Activated CD8-positive, alpha-beta T cell treated with anti-CD3 and anti-CD28 coated beads, Interleukin-2, amount 10 ng/mL, durations not matched to agents 7 days and 5 days (primary cell): Measurements from ENCODE around the gene ATP1B3. TPM values are rescaled to one million over a fixed set of nuclear protein-coding genes. Genes with fewer than 3 reads are reported as not detected.
"Not testable (repeated sequence)": the region's sequence is repeated elsewhere in the genome, so short reads cannot be mapped to it uniquely, and the experiment has no call there.

Experiments used
- ATAC-seq: fragments of 150-1000 bp; cut with Tn5 transposase; one replicate; pipeline ENCODE4 v1.10.0; 2021; ENCODE audit warnings: moderate library complexity
- CTCF ChIA-PET: fragments of 350-600 bp; sonication (Branson Sonifier 250); formaldehyde crosslinking; loops from one replicate; lab custom pipeline; 2021; ENCODE audit warnings: antibody characterized with exemption; lab: Charles Lee
- POLR2A ChIA-PET: fragments of 350-600 bp; sonication (Branson Sonifier 250); formaldehyde crosslinking; loops from one replicate; lab custom pipeline; 2021; ENCODE audit warnings: antibody characterized with exemption; lab: Charles Lee
- DNase-seq: peaks from one replicate; pipeline ENCODE4 v3.0.0-alpha.2; 2020
- H3K27ac Mint-ChIP-seq: one replicate; pipeline ENCODE4 v1.8.0; 2021; ENCODE audit warnings: mild to moderate bottlenecking, mixed read lengths
- H3K27me3 Mint-ChIP-seq: one replicate; pipeline ENCODE4 v1.8.0; 2021; ENCODE audit warnings: low read depth, mixed read lengths
- H3K36me3 Mint-ChIP-seq: one replicate; pipeline ENCODE4 v1.8.0; 2021; ENCODE audit warnings: low read depth, mixed read lengths
- H3K4me1 Mint-ChIP-seq: one replicate; pipeline ENCODE4 v1.8.0; 2021; ENCODE audit warnings: low read depth, mixed read lengths
- H3K4me3 Mint-ChIP-seq: one replicate; pipeline ENCODE4 v1.8.0; 2021; ENCODE audit warnings: mild to moderate bottlenecking, mixed read lengths
- H3K9me3 Mint-ChIP-seq: one replicate; pipeline ENCODE4 v1.8.0; 2022; ENCODE audit warnings: mixed read lengths; ENCODE audit not compliant: insufficient read depth
- total RNA-seq, 2 experiments: library from RNA; stranded (reverse); gene quantifications; one replicate each; pipeline ENCODE4 v1.2.3, GENCODE V29; 2021

ATP1B3 gene
- total RNA-seq, 2 experiments from 2014 or later: 108 to 122 TPM

DNA sequence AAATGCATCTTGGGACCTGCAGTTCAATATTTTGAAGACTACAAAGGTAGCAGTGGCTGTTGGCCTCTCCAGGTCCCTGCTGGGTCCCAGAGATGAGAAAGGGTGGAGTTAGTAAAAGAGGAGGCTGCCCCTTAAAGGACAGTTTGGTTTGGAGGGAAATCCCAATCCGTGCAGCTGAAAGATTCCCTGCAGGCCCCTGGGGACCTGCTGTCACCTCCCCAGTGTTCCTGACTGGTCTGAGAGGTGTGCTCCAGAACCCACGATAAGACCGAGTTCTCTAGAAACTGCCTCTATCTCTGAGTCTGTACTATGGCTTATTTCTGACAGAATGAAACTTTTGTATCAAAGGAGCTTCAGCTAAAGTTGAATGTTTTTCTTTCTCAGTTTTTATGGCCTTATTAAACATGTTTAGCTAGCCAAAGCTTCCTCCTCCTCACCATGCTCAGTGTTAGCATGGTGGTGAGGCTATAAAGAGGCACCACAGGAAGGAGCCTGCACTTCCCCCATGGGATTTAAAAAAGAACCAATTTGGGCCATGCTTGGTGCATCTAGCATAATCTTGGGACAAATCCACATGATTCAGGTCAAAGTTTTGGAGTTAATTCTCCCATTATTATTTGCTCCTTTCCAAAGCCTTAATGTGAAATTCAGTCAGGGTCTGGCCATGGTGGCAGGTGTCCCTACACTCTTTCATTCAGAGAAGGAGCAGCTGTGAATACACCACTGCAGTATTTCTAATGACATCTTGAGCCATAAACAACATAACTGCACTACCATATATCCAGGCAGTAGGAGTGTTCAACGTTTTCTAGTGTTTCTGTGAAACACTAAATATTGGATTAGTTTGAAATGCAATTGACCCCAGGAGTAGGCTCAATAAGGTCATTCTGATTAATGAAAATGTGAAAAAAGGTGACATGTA is 74.4 kb downstream of the ATP1B3 start:
- Mint-ChIP-seq H3K4me1 (peaks cover 5% of the 10 kb centered on the region), H3K9me3 (no peaks in the 10 kb centered on the region), H3K27me3 (no peaks in the 10 kb centered on the region), H3K27ac (no peak overlapping the region), H3K4me3 (no peak overlapping the region), H3K36me3 (no peaks in the 10 kb centered on the region)
- ChIA-PET CTCF (interaction anchor here (2.3 kb wide), 1 partner anchor 12 kb away, joined by 12 read pairs; no protein-coding TSS in a partner anchor), POLR2A (no interaction called here)
- DNase-seq (no peak), ATAC-seq (no peak)

DNA sequence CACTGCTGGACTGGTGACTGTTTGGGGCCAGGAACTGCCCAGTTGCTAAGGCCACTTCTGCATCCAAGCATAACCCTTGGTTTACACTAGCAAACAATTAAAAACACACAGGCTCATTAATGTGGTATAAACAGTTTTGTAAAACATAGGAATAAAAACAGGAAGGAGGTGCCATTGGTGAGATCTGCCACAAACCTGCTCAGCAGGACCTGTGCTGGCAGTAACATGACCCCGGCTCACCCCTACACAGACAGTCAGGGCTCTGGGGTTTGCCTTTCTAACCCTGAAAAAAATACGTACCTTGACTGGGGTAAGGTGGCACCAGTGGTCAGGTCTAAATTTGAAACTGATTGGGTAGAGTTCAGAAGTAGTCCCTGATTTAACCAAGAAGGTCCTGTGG is 76.2 kb downstream of the ATP1B3 start:
- no peaks in the 10 kb centered on the region for H3K9me3 Mint-ChIP-seq
- H3K4me3 Mint-ChIP-seq: no peak overlapping the region
- no peak for ATAC-seq
- POLR2A ChIA-PET: no interaction called here
- H3K36me3 Mint-ChIP-seq: no peaks in the 10 kb centered on the region
- H3K27ac Mint-ChIP-seq: no peak overlapping the region
- peaks cover 5% of the 10 kb centered on the region for H3K4me1 Mint-ChIP-seq
- CTCF ChIA-PET: no interaction called here
- H3K27me3 Mint-ChIP-seq: no peaks in the 10 kb centered on the region
- no peak for DNase-seq

DNA sequence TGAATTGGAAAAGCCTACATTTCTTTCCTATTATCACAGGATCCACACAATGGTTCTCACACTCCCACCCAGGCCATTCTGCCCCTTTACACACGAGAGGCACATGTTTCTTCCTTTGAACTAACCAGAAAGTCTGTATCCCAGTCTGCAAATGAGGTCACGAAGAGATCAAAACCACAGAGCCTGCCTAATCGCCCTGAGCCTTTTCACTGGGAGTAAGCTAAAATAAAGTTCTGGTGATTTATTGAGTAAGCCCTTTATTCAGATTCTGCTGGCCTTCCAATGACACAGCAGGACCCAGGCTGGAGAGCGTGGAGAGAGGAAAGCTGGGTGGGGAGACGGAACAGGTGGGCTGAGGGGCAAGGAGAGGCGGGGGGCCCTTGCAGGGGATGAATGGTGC is 78.7 kb downstream of the ATP1B3 start:
- H3K4me1 Mint-ChIP-seq: peaks cover 5% of the 10 kb centered on the region
- H3K27me3 Mint-ChIP-seq: no peaks in the 10 kb centered on the region
- ATAC-seq: no peak
- CTCF ChIA-PET: interaction anchor here (0.6 to 1.0 kb wide), 2 partner anchors 9 to 17 kb away, joined by 3 to 4 read pairs; no protein-coding TSS in a partner anchor
- POLR2A ChIA-PET: no interaction called here
- peaks cover 4% of the 10 kb centered on the region for H3K36me3 Mint-ChIP-seq
- no peak for DNase-seq
- no peaks in the 10 kb centered on the region for H3K9me3 Mint-ChIP-seq
- H3K4me3 Mint-ChIP-seq: no peak overlapping the region
- no peak overlapping the region for H3K27ac Mint-ChIP-seq

DNA sequence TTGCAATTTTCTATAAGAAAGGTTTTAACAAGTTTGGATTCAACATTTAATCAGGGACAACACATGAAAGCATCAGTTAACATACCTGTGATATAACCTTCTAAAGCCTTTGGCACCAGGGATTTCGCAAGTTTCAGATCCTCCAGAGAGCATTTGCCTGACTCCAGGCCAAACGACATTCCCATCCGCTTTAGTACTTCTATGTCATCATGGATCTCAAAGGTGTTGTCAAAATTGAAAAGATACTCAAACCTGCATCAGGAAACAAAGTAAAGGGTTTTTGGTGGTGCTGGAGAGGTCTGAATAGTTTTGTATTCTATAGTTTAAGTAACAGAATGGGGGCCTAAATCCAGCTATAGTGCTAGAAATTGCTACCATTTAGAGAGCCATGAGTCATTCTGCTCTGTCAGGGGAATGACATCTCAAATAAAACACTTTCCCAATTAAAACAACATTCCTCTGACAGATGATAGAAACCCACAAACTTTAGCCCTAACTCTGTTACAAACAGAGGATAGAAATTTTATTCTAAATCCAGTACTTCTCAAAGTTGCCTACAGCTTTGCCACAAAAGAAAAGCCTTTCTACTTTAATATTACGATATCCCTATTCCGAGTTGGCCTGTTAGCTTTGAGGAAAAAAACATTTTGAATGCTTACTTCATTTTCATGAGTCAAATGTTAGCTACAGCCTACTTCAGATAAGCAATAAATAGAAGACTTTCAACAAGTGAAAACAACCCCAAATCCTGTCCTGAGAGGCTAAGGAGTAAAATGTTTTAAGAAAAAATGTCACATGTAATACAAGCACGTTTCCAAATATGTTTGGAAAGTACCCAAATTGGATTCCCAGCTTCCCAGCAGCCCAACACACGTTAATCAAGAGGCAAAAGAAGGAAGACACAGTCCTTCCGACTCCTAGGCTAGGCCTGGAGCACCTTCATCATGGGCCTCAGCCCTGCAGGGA is 83.4 kb downstream of the ATP1B3 start:
- ChIA-PET CTCF (interaction anchor here (0.9 to 1.2 kb wide), 3 partner anchors 21 to 221 kb away, joined by 3 read pairs; no protein-coding TSS in a partner anchor), POLR2A (interaction anchor here (1.1 kb wide), 1 partner anchor 10 kb away, joined by 4 read pairs; no protein-coding TSS in a partner anchor)
- ATAC-seq (no peak), DNase-seq (no peak)
- no peaks in the 10 kb centered on the region for H3K27me3 Mint-ChIP-seq
- H3K4me3 Mint-ChIP-seq: no peak overlapping the region
- no peak overlapping the region for H3K27ac Mint-ChIP-seq
- H3K4me1 Mint-ChIP-seq: peaks cover 5% of the 10 kb centered on the region
- H3K36me3 Mint-ChIP-seq: peaks cover 4% of the 10 kb centered on the region
- H3K9me3 Mint-ChIP-seq: no peaks in the 10 kb centered on the region

DNA sequence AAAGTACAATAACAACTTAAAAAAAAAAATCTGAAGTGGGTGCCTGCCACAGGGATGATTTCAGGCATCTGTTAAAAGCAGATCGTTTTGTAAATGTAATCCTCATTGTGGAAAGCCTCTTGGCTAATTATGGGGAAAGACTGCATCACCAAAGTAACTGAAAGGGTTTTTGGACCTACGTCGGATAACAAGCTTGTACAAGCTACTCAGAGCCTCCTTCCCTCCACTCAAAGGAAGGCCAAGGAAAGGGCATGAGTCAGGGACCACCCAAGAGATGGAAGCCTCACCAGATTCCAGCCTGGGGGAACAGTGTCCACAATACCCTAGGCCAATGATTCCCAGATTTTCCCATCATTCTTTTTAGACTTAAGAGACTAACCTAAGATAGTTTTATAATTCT is 84.3 kb downstream of the ATP1B3 start:
- POLR2A ChIA-PET: no interaction called here
- no peak for ATAC-seq
- Mint-ChIP-seq H3K9me3 (no peaks in the 10 kb centered on the region), H3K27ac (no peak overlapping the region), H3K27me3 (no peaks in the 10 kb centered on the region), H3K4me3 (no peak overlapping the region), H3K36me3 (peaks cover 4% of the 10 kb centered on the region), H3K4me1 (no peaks in the 10 kb centered on the region)
- DNase-seq: no peak
- CTCF ChIA-PET: interaction anchor here (0.9 kb wide), 1 partner anchor 20 kb away, joined by 3 read pairs; no protein-coding TSS in a partner anchor

DNA sequence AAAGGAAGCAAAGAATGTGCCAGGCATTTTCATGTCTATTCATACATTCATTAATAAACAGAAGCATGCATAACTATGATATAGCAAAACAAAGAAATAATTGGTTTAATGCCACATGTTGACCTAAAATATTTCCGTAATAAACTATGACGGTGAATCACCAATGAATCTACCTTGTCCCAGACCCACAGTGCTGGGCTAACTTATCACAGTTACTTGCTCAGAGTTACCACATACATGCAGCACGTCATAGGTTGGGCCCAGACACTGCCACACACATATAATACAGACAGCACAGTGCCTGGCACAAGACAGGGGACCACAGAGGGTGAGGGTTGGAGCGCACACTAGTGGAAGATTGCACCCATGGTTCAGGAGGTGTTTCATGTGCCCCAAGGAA is 86.9 kb downstream of the ATP1B3 start:
- H3K36me3 Mint-ChIP-seq: peaks cover 4% of the 10 kb centered on the region
- no peaks in the 10 kb centered on the region for H3K9me3 Mint-ChIP-seq
- ATAC-seq (no peak), DNase-seq (no peak)
- H3K4me1 Mint-ChIP-seq: peaks cover 2% of the 10 kb centered on the region
- CTCF ChIA-PET: interaction anchor here (0.6 to 2.0 kb wide), 3 partner anchors 12 to 319 kb away, joined by 4 to 12 read pairs (median 5); no protein-coding TSS in a partner anchor
- no peak overlapping the region for H3K27ac Mint-ChIP-seq
- no peaks in the 10 kb centered on the region for H3K27me3 Mint-ChIP-seq
- POLR2A ChIA-PET: no interaction called here
- H3K4me3 Mint-ChIP-seq: no peak overlapping the region

DNA sequence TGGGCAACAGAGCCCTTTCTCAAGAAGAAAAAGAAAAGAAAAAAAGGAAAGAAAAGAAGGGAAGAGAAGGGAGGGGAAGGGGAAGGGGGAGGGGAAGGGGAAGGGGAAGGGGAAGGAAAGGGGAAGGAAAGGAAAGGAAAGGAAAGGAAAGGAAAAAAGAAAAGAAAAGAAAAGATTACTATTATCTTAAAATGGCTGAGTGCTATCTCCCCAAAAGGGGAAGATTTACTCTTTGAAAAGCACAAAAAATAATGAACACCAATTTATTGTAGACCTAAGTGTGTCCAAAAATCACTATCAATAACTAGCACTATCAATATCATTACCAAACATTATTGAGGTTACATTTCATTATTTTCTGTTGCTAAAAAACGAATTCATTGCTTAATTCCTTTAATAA is 89.0 kb downstream of the ATP1B3 start:
- ChIA-PET CTCF (no interaction called here), POLR2A (no interaction called here)
- Mint-ChIP-seq H3K27ac (no peak overlapping the region), H3K4me3 (no peak overlapping the region), H3K27me3 (no peaks in the 10 kb centered on the region), H3K36me3 (no peaks in the 10 kb centered on the region), H3K9me3 (no peaks in the 10 kb centered on the region), H3K4me1 (peaks cover 2% of the 10 kb centered on the region)
- ATAC-seq: no peak
- DNase-seq: no peak

DNA sequence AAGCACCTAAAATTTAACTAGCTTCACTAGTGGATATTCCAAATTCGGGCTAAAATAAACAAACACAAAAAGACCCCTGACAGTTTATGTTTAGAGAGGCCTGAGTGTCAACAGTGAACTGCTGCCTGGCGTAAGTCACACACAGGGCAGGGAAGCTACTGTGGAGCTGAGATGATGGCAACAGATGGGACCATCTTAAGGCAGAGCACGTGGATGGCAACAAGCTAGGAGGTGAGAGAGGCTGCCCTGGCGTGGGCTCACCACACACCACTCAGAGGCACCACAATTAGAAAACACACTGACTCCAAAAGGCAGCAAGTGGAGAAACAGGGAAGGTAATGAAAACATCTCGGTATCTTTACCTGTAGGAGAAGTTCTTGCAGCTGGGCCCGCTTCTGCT is 93.3 kb downstream of the ATP1B3 start:
- no peaks in the 10 kb centered on the region for H3K9me3 Mint-ChIP-seq
- CTCF ChIA-PET: no interaction called here
- H3K4me3 Mint-ChIP-seq: no peak overlapping the region
- POLR2A ChIA-PET: interaction anchor here (1.1 kb wide), 1 partner anchor 10 kb away, joined by 4 read pairs; no protein-coding TSS in a partner anchor
- no peak overlapping the region for H3K27ac Mint-ChIP-seq
- ATAC-seq (no peak), DNase-seq (no peak)
- no peaks in the 10 kb centered on the region for H3K36me3 Mint-ChIP-seq
- H3K27me3 Mint-ChIP-seq: no peaks in the 10 kb centered on the region
- H3K4me1 Mint-ChIP-seq: peaks cover 2% of the 10 kb centered on the region

DNA sequence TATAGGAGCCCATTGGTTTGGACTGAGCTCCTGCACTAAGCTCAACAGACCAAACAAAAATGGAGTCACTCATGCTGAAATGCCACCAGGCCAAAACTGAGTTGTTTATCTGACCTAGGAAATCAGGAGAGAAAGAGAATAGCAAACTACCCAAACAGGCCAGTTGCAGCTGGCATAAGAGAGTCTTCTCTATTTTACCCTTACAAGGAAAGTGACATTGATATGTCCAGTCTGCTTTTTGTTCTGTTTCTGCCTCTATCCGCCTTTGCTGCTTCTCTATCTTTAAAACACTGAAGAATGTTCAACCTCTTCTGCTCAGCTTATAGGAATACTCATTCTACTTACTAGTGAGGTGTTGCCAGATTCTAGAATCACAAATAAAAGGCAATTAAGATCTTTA is 95.1 kb downstream of the ATP1B3 start:
- Mint-ChIP-seq H3K36me3 (peaks cover 1% of the 10 kb centered on the region), H3K4me3 (no peak overlapping the region), H3K9me3 (no peaks in the 10 kb centered on the region), H3K4me1 (peaks cover 2% of the 10 kb centered on the region), H3K27ac (no peak overlapping the region), H3K27me3 (no peaks in the 10 kb centered on the region)
- ChIA-PET POLR2A (no interaction called here), CTCF (no interaction called here)
- no peak for DNase-seq
- no peak for ATAC-seq

DNA sequence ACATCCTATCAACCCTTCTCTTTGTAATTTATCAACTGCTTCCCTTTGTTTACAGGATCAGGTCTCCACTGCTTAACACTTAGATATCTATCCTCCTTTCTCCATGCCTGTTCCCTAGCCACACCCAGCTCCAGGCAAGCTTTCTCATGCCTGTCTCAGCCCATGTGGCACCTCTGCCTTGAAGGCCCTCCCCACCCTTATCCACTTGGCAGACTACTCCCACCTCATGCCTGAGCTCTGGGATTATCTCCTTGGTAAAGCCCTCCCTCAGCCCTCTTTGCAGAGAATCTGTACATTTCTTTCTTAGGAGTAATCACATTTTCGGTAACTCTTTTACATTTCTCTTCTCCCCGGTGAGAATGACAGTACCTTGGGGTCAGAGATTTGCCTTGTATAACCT is 96.0 kb downstream of the ATP1B3 start:
- ATAC-seq (no peak), DNase-seq (no peak)
- no peaks in the 10 kb centered on the region for H3K9me3 Mint-ChIP-seq
- no peak overlapping the region for H3K27ac Mint-ChIP-seq
- H3K27me3 Mint-ChIP-seq: no peaks in the 10 kb centered on the region
- ChIA-PET CTCF (no interaction called here), POLR2A (no interaction called here)
- peaks cover 2% of the 10 kb centered on the region for H3K4me1 Mint-ChIP-seq
- H3K36me3 Mint-ChIP-seq: peaks cover 1% of the 10 kb centered on the region
- no peak overlapping the region for H3K4me3 Mint-ChIP-seq

DNA sequence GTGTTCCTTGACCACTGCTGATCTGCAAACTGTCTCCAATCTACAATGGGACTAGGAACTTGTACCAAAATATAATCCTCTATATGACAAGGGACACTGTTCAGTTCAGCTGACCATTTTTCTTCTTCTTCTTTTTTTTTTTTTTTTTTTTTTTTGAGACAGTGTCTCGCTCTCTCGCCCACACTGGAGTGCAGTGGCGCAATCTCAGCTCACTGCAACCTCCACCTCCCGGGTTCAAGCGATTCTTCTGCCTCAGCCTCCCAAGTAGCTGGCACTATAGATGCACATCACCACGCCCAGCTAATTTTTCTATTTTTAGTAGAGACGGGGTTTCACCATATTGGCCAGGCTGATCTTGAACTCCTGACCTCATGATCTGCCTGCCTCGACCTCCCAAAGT is 98.3 kb downstream of the ATP1B3 start:
- H3K4me1 Mint-ChIP-seq, H3K27ac Mint-ChIP-seq, CTCF ChIA-PET, ATAC-seq, H3K27me3 Mint-ChIP-seq, DNase-seq, H3K9me3 Mint-ChIP-seq, H3K36me3 Mint-ChIP-seq, H3K4me3 Mint-ChIP-seq, POLR2A ChIA-PET: not testable (repeated sequence)
